Measurements from ENCODE around the gene DDX39B. TPM values are rescaled to one million over a fixed set of nuclear protein-coding genes. Genes with fewer than 3 reads are reported as not detected.

Gene DDX39B
- total and polyA plus RNA-seq, 9 of the 15 experiments (the other 6 are each of a cell fraction or from before 2014, with no cell fraction given), result 479 to 869 (median 592) TPM

GRCh38 chr6:31525932-31526591 lies 15.7 kb downstream of the DDX39B start (continued):
- TF ChIP-seq MGA (IDR thresholded peaks at IDR 0.05) (peak; percentile 63), ZNF263 (CRISPR knock-in tag; IDR thresholded peaks at IDR 0.05; ENCODE audit: borderline replicate concordance) (peak; percentile 11; the same call in 1 of the 2 replicates), SREBF1 (IDR thresholded peaks at IDR 0.05; ENCODE audit: borderline replicate concordance, low read depth, low read length) (no peak), TAF1 (IDR thresholded peaks at IDR 0.05; ENCODE audit: control insufficient read depth, extremely low read depth, insufficient read depth, low read length, severe bottlenecking) (no peak), ZNF639 (CRISPR knock-in tag; conservative IDR thresholded peaks at IDR 0.05 in 1 of 2, IDR thresholded peaks at IDR 0.05 in 1 of 2) (peak in 1 of 2 experiments; percentile 35; a peak in 1 of 4 replicates), BRD4 (IDR thresholded peaks at IDR 0.05) (no peak), ZNF197 (CRISPR knock-in tag; IDR thresholded peaks at IDR 0.05; ENCODE audit: low read depth) (no peak), NR4A1 (CRISPR knock-in tag; IDR thresholded peaks at IDR 0.05) (no peak), NR4A1 (tag; IDR thresholded peaks at IDR 0.05) (peak; percentile 59; the same call in 1 of the 2 replicates), FOSL1 (tag; conservative IDR thresholded peaks at IDR 0.05) (peak; percentile 83), ATF3 (IDR thresholded peaks at IDR 0.05) (peak; percentile 37; the same call in 1 of the 2 replicates), ATF3 (CRISPR knock-in tag; conservative IDR thresholded peaks at IDR 0.05) (no peak), MTA1 (IDR thresholded peaks at IDR 0.05; ENCODE audit: borderline replicate concordance) (0 out of 2 replicates have a peak, but pooled peaks have one; percentile 6)
